ENCODE measurements around the gene TSHZ3.
A peak's percentile ranks its signal among the peaks of the same experiment; 100 is the strongest.

Gene TSHZ3, protein sequence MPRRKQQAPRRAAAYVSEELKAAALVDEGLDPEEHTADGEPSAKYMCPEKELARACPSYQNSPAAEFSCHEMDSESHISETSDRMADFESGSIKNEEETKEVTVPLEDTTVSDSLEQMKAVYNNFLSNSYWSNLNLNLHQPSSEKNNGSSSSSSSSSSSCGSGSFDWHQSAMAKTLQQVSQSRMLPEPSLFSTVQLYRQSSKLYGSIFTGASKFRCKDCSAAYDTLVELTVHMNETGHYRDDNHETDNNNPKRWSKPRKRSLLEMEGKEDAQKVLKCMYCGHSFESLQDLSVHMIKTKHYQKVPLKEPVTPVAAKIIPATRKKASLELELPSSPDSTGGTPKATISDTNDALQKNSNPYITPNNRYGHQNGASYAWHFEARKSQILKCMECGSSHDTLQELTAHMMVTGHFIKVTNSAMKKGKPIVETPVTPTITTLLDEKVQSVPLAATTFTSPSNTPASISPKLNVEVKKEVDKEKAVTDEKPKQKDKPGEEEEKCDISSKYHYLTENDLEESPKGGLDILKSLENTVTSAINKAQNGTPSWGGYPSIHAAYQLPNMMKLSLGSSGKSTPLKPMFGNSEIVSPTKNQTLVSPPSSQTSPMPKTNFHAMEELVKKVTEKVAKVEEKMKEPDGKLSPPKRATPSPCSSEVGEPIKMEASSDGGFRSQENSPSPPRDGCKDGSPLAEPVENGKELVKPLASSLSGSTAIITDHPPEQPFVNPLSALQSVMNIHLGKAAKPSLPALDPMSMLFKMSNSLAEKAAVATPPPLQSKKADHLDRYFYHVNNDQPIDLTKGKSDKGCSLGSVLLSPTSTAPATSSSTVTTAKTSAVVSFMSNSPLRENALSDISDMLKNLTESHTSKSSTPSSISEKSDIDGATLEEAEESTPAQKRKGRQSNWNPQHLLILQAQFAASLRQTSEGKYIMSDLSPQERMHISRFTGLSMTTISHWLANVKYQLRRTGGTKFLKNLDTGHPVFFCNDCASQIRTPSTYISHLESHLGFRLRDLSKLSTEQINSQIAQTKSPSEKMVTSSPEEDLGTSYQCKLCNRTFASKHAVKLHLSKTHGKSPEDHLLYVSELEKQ

DNA sequence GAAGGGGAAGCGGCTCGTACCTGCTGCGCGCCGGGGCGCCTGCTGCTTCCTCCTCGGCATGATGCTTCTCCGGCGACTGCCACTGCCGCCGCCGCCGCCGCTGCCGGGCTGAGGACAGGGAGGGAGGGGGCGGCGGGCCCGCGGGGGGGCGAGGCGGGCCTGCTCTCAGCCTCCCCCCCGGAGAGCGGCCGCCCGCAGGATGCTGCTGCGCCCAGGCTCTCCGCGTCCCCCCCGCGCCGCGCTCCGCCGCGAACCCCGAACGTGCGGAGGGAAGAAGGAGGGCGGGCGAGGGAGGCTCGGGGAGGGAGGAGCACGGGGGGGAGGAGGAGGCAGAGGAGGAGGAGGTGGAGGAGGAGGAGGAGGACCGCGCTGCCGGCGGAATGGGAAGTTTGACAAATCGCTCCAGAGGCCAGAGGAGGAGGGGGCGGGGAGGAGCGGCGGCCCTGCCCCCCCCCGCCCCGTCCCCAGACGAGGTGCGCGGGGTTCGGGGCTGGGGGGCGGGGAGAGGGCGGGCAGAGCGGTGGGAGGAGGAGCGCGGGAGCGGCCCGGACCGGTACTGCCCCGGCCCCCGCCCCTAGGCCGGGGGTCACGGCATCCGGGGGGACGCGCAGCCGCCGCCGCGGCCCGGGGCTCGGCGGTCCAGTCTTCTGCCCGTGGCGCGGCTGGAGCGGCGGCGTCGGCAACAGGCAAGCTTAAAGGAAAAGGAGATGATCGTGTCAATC is at the start of gene TSHZ3:
TSHZ3 (minus strand) TSS at position 277 of the 722 bp plus-strand sequence; CDS start at position 60, 217 bp downstream.
- peak; percentile 43 to 55 for DNase-seq

DNA sequence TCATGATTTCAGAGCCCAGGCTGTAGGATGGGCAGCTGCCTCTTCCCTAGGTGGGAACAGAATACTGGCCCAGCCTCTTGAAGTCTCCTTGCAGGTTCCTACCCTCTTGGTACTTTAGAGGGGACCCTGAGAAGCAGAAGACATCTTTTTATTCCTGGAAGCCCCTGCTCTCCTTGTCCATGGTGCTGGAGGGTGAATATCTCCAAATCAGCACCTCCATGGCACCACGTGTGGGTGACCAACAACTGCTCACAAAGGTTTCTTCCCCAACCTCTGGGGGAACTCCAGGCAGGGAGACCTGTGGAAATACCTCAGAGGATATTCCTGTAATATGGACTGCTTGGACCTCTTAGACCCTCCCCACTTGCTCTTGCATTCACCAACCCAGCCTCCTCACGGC is 48.1 kb upstream of the TSHZ3 start:
- DNase-seq: no peak

DNA sequence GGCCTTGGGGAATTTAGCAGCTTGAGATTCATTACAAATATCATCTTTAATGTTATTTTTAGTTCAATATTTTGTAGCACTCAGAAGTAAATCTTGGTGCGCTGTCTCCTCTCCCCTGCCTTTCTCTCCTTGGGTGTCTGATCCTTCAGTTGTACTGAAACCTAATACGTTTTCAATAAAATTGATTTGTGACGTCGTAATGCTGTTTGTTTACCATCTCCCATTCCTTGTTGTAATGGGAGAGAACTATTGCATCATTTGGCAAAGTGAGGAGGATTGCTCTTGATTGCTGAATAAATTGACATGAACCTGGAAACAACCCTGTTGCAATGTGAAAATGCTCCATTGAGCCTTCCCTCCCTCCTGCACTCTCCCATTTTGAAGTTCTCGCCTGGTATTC is 43.2 kb upstream of the TSHZ3 start:
- DNase-seq: no peak

DNA sequence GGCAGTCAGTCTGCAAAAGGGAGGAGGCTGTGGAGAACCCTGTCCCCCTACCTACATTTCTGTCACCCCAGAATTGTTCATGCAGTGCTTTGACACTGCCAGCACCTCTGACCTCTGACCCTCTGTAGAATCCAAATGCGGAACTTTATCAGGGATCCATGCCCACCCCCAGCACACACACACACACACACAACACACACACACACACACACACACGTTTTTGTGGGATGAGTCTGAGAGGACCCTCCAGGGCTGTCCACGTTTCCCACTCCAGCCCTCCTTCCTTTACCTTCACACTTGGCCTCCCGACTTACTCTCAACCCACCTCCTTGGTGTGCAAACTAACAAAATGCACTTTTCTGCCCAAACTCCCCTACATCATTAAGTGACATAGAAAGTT is 42.3 kb upstream of the TSHZ3 start:
- DNase-seq: no peak

DNA sequence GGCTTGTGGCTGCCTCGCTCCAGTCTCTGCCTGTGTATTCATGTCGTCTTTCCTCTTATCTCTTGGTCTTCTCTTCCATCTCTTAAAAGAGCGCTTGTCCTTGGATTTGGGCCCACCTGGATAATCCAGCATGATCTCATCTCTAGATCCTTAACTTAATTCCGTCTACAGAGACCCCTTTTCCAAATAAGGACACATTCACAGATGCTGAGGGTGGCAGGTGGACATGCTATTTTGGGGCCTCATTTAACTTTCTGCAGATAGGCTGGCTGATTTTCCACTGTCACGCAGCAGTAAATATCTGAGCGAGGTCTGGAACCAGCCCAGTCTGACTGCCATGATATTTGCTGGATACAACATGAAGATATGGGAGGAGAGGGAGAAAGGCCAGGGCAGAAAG is 41.5 kb upstream of the TSHZ3 start:
- DNase-seq: no peak

DNA sequence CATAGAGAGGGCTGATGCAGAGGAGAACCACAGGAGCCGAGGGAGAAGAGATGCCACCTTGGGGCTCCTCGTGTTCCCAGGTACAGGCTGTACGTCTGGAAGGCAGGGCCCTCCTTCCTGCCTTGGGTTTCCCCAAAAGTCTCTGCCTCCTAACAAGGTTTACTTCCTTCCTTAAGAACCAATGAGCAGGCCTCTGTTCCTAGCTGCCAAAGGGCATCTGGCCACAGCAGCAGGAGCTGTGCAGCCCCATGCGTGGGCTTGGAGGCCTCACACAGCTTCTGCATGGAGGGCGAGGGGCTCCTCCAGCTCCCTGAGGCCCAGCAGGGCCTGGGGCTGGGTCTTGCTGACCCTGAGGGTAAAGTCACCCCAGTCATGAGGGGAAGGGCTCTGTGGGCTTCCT is 40.6 kb upstream of the TSHZ3 start:
- DNase-seq: no peak

DNA sequence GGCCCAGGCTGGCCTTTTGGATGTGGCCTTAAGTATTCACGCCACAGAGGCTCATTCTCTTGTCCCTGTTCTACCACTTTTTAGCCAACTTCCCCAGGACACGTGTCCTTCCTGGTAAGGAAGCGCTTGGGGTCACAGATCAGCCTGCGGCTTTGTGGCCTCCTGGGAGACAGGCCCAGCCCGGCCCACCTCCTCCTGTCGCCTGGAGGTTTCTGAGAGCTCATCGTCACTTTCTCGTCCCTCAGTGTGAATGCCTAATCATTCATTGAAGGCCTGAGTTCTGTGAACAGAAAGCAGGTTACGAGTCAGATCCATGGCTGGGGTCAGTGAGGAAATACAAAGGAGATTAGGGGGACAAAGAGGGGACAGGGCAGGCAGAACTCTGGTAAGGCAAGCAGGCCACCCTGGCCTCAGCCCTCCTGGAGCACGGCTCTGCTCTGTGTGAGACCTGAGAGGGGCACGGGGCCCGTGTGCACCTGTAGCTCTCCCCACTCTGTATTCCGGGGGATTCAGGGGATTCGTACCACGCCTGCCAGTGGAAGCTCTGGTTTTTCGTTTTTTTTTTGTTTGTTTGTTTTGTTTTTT is 38.6 kb upstream of the TSHZ3 start:
- no peak for DNase-seq

DNA sequence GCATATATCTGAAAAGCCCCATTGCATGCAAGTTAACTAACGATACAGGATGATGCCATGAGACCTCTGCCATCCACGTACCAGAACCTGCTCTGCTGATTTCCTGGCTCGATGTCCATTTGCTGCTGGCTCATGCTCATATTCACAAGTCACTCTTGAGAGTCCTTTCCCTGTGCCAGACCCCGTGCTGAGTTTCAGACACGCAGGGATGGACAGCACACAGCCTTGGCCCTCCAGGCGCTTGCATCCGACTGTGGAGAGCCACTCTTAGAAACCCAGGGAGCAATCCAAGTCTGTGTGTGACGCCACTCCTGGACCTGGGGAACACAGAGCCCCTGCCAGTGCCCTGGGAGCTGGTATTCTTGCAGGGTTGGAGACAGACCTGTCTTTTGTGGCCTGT is 37.6 kb upstream of the TSHZ3 start:
- DNase-seq: no peak

DNA sequence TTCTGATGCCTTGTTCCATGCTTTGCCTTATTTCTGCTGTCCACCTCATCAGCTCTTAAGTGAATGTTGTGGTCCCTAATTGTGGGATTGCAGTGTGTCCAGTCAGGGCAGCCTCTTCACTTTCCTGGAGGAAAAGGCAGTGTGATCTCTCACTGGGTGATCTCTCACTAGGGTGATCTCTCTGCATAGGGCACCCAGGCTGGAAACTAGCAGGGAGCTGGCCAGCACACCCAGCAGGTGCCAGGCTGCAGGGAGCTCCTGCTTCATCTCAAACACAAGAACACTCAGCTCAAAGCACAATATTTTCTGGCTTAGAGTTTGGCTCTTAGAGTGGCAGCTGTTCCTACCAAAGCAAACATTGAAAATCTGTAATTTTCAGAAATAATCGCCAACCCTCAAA is 36.5 kb upstream of the TSHZ3 start:
- DNase-seq: no peak

DNA sequence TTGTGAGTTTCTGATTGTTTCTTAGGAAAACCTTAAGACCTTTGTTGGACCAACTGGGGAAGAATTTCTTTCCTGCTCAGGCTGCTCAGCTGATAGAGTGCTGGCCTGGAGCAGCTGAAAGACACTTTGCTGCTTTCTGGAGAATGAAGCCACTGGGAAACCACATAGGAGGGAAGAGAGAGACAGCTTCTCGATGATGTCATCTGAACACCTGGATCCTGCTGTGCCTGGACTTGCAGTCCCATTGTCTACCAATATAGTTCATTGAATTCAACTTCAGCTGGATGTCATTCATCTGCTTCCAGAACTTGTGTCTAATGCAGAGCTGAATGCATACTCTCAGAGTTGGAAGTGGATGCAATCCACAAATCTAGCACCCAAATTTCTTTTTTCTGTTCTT is 34.3 kb upstream of the TSHZ3 start:
- DNase-seq: no peak

DNA sequence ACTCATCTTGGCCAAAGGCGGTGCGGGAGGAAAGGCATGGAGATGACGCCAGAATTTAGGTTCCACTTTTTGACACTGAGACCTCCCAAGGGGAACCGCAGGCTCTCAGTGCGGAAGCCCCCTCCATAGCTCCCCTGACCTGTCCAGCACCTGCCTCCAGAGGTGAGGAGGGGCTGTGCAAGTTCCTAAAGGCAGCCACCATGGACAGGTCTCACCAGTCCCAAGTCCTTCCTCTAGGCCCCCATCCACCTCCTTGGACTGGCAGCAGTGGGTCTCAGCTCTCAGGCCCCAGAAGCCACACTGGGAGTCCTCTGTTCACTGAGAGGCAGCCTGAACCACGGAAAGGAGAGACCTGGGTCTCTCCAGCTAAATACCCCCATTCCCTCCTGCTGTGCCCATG is 31.6 kb upstream of the TSHZ3 start:
- DNase-seq: no peak

DNA sequence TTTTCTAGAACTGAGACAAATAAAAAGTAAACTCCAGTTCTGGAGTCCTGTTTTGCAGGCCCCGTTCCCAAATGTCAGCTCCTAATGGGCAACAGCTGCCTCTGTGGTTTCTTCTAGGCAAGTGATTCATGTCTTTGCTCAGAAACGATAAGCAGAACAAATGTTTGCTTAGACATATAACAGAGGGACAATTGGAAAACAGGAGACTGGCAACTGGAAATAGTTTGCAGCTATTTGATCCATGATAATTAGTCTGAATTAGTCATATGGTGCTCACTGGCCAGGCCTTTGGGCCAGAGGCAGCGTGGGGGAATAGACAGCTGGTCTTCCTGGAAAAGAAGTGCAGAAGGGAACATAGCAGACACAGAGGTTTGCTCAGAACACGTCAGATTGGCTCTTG is 29.2 kb upstream of the TSHZ3 start:
- no peak for DNase-seq

DNA sequence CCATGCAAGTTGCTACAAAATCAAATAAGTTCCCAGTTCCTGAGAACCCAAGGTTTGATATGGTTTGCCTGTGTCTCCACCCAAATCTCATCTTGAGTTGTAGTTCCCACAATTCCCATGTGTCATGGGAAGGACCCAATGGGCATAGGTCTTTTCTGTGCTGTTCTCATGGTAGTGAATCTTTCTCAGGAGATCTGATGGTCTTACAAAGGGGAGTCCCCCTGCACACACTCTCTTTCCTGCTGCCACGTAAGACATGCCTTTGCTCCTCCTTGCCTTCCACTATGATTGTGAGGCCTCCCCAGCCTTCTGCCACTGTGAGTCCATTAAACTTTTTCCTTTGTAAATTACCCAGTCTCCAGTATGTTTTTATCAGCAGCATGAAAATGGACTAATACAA is 28.5 kb upstream of the TSHZ3 start:
- no peak for DNase-seq

DNA sequence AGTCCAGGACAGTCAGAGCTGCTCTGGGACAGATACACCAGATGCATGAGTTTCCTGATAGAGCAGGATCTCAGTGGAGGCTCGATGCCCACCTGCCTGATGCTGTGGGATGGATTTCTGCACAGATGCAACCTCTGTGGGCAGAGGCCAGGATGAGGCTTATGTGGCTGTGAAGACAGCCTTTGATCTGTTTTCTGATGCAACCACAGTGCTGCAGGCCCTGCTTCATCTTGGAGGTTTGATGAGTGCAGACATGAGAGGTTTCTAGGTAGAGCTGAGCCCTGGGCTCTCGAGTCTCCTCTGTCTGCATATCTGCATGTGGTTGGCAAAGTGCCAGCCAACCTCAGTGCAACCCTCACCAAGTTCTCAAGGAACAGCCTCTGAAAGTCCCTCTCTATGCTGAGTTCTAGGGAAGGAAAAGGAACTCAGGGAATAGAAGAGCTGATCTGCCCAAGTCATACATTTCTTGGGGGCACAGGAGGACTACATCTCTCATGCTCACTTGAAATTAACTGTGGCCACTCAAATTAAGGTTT is 23.1 kb upstream of the TSHZ3 start:
- DNase-seq: no peak

DNA sequence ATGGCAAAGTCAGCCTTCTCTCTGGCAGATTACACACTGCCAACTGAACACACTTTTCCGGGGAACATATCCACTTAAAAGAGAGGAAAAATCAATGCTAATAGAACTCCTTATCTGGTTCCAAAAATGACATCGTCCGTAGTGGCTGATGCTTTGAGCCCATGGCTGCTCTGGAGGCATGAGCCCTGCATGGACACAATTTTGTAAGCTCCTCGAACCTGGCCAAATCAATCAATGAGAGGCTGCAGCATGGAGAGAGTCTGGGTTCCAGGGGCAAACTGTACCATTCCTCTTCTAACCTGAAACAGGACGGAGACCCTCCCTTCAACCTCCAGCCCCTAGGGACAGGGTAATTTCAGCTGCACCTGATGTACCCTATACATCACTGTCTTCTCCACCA is 21.0 kb upstream of the TSHZ3 start:
- DNase-seq: no peak

DNA sequence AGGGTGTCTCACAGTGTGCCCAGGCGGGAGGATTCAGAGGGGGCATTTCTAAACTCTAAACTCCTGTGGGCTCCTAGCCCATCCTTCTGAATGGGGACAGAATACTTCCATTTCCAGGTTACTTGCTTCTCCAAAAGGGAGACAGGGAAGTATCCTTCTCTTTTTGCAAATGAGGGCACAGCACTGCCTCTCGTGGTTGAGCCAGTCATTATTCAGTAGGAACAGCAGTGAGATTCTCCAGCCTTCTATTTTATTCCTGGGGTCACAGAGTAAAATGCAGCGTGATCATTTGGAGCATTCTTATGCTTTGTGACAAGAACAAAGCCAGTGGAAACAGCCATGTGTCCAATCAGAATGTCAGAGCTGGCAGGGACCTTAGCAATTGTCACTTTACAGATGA is 15.7 kb upstream of the TSHZ3 start:
- no peak for DNase-seq

DNA sequence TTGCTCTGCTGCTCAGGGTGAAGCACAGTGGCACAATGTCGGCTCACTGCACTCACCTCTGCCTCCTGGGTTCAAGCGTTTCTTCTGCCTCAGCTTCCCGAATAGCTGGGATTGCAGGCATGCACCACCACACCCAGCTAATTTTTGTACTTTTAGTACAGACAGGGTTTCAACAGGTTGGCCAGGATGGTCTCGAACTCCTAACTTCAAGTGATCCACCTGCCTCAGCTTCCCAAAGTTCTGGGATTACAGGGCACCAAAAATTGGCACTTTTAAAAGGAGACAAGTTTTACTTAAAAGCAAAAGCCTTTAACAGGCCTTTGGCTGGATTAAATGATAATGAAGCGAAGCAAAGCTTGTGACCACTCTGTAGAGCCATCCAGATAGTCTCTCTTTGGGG is 12.5 kb upstream of the TSHZ3 start:
- DNase-seq: no peak

DNA sequence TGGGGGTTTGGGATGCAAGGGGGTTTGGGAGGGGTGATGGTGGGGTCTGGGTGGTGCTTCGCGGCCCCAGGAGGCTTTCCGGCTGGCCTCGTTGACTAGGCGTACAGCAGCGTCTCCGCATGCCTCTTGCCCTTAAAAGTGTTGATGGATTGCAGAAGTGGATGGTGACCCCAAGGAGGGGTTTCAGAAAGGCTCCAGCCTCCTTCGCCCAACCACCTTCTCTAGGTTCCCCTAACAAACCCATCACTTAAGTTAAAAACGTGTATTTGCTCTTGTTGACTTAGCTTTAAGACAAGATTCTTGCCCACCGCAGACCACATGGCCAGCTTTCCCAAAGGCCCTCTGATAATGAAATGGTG is 8.1 kb upstream of the TSHZ3 start:
- DNase-seq: no peak

DNA sequence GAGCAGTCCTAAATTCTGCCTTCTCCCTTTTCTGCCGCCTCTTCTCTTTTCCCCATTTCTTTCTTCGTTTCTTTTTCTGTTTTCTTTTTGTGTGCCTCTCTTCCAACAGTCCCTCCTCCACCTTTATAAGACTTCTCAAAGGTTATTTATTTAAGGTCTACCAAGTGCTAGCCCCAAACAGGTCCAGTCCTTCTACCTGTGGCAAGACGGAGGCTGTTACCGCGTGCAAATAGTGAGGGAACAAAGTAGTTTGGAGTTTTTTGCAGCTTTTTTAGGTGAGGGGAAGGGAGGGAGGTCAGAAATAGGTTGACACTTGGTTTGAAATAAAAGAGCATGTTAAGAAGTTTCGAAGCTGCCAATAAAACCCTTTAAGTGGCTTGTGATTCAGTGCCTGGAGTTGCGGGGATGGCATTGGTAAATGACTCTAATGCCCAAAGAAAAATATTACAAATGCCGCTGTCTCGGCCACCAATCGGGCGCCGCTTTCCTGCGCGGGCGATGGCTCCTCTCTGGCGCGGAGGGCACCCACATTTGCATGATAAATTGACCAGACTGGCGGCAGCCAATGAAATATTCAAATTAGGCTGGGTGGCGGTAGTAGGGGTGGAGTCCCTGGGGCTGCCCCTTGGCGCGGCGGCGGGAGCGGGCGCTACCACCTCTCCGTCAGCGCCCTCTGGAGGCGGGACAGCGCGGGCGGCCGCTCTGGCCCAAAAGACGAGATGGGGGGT is 7.5 kb upstream of the TSHZ3 start:
- DNase-seq: peak; percentile 55 to 58

DNA sequence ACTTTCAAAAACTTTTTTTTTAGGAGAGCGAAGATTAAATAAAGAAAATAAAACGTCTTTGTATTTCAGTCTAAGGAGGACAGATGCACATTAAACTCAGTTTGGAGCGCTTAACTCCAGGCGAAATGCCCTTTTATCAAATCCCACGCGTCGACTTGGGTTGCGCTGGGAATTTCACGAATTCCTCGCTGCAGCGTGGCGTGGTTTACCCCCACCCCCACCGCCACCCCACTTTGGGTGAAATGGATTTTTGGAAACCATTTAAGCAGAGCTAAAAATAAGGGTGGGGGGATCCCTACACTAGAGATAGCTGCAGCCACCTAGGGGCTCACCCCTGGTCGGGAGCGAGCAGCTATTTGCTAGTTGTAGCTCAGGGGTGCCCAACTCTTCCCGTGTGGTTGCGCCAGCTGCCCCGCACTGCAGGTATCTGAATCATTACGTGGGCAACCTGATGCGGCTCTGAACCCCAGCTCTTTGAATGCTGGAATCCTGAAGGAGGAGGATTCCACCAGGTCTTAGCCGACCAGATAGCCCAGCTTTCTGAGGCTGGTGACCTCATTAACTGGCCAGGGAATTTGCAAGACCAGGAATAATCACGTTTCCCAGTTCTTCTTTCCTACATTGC is 6.5 kb upstream of the TSHZ3 start:
- DNase-seq: no peak
